Esophagus squamous epithelium (tissue), 4 donors: ENCODE data around the gene KLF11.

Experiments
- POLR2A ChIP-seq, 4 donors: fragments of 450-650 bp; IDR thresholded peaks; one replicate each; pipeline ENCODE4 v1.6.1; 2017; ENCODE audit warnings: antibody characterized with exemption in 4 of 4, mild to moderate bottlenecking in 4 of 4, moderate library complexity in 3 of 4
- TF ChIP-seq, protein P1 (sequence below), 6 experiments: fragments of 450-650 bp in 4 of 6; fragments of 200-600 bp in 2 of 6; sonication (generic) in 2 of 6; IDR thresholded peaks; one replicate each; pipeline ENCODE4 v1.5.1; 2016 to 2019; ENCODE audit warnings: antibody characterized with exemption in 6 of 6, mild to moderate bottlenecking in 4 of 6, moderate library complexity in 4 of 6

DNA sequence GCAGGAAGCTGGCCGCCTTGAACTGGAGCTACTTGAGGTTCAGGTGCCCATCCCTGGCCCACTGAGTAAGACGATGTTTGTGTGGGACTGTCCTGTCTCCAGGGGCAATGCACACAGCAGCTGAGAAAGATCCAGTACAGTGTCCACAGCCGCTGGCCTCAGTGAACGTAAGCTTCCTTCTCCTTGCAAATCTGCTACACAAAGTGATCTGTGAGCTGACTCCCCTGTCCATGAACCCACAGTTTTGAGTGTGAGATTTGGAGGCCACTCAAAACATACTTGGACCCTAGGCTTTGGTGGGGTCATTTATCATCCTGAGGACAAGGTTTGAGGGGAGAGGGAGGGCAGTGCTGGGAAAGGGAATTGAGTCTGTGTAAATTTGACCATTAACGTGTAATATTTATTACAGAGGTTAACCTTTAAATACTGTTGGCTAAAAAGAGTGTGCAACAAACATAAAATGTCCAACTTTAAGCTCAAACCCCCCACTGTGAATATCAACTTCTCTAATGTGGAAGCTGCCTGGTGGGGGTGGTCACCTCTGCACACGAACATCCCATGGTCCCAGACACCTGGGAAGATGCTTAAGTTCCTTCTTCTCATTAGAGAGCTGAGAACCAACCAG lies 41.8 kb downstream of the KLF11 start:
- TF ChIP-seq, protein P1, sequence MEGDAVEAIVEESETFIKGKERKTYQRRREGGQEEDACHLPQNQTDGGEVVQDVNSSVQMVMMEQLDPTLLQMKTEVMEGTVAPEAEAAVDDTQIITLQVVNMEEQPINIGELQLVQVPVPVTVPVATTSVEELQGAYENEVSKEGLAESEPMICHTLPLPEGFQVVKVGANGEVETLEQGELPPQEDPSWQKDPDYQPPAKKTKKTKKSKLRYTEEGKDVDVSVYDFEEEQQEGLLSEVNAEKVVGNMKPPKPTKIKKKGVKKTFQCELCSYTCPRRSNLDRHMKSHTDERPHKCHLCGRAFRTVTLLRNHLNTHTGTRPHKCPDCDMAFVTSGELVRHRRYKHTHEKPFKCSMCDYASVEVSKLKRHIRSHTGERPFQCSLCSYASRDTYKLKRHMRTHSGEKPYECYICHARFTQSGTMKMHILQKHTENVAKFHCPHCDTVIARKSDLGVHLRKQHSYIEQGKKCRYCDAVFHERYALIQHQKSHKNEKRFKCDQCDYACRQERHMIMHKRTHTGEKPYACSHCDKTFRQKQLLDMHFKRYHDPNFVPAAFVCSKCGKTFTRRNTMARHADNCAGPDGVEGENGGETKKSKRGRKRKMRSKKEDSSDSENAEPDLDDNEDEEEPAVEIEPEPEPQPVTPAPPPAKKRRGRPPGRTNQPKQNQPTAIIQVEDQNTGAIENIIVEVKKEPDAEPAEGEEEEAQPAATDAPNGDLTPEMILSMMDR (IDR thresholded peaks at IDR 0.05): no peak
- no peak for TF ChIP-seq POLR2A (IDR thresholded peaks at IDR 0.05)
